Measurements from ENCODE around the gene CCR4. TPM values are rescaled to one million over a fixed set of nuclear protein-coding genes. Genes with fewer than 3 reads are reported as not detected.
"Not testable (repeated sequence)": the region's sequence is repeated elsewhere in the genome, so short reads cannot be mapped to it uniquely, and the experiment has no call there.

CCR4 gene
- total and polyA plus RNA-seq, 2 of the 13 experiments (the other 11 are each of a cell fraction or from before 2014, with no cell fraction given), result 0.04 to 0.05 TPM

GRCh38 chr3:32983124-32983523, 31.7 kb downstream of the CCR4 start (continued):
- TF ChIP-seq, protein P1, sequence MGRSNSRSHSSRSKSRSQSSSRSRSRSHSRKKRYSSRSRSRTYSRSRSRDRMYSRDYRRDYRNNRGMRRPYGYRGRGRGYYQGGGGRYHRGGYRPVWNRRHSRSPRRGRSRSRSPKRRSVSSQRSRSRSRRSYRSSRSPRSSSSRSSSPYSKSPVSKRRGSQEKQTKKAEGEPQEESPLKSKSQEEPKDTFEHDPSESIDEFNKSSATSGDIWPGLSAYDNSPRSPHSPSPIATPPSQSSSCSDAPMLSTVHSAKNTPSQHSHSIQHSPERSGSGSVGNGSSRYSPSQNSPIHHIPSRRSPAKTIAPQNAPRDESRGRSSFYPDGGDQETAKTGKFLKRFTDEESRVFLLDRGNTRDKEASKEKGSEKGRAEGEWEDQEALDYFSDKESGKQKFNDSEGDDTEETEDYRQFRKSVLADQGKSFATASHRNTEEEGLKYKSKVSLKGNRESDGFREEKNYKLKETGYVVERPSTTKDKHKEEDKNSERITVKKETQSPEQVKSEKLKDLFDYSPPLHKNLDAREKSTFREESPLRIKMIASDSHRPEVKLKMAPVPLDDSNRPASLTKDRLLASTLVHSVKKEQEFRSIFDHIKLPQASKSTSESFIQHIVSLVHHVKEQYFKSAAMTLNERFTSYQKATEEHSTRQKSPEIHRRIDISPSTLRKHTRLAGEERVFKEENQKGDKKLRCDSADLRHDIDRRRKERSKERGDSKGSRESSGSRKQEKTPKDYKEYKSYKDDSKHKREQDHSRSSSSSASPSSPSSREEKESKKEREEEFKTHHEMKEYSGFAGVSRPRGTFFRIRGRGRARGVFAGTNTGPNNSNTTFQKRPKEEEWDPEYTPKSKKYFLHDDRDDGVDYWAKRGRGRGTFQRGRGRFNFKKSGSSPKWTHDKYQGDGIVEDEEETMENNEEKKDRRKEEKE (IDR thresholded peaks at IDR 0.05), result no peak
- no peak for TF ChIP-seq ZNF891 (CRISPR knock-in tag; IDR thresholded peaks at IDR 0.05)
- no peak for TF ChIP-seq ZNF557 (CRISPR knock-in tag; IDR thresholded peaks at IDR 0.05)
- no peak for TF ChIP-seq FOXA1 (IDR thresholded peaks at IDR 0.05)
- no peak for TF ChIP-seq FOXA1 (CRISPR knock-in tag; IDR thresholded peaks at IDR 0.05)
- no peak for TF ChIP-seq GMEB2 (CRISPR knock-in tag; IDR thresholded peaks at IDR 0.05; ENCODE audit: low read depth)
- TF ChIP-seq CC2D1A (CRISPR knock-in tag; IDR thresholded peaks at IDR 0.05), result no peak
- no peak for TF ChIP-seq BCL3 (CRISPR knock-in tag; IDR thresholded peaks at IDR 0.05)
- no peak for TF ChIP-seq CBFB (CRISPR knock-in tag; IDR thresholded peaks at IDR 0.05)

DNA sequence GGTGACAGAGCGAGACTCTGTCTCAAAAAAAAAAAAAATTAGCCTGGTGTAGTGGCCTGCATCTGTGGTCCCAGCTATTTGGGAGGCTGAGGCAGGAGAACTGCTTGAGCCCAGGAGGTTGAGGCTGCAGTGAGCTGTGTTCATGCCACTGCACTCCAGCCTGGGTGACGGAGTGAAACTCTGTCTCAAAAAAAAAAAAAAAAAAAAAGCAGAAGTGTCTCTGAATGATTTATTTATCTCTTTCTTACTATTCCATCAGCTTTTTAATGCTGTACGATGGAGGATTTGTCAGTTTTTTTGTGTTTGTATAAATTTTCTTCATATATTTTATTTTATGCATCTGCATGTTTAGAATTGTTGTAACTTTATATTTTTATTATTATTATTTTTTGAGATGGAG, 33.5 kb downstream of the CCR4 start:
- H3K79me2 ChIP-seq (ENCODE audit: insufficient read depth, low read length); intact Hi-C loops (cut with micrococcal nuclease; ENCODE audit: unreplicated experiment); H3K4me3 ChIP-seq (replicated peaks in 1 of 3; ENCODE audit: insufficient read depth in 1 of 3, low read depth in 2 of 3, low read length in 3 of 3); H3K4me1 ChIP-seq (ENCODE audit: insufficient read depth, low read length); H4K20me1 ChIP-seq (ENCODE audit: insufficient read depth, low read length); CTCF ChIA-PET (ENCODE audit: low intra/inter-chr PET ratio, low total read pairs); H2AFZ ChIP-seq (ENCODE audit: low read length); H3K36me3 ChIP-seq (replicated peaks in 1 of 2; ENCODE audit: control insufficient read depth in 1 of 2, insufficient read depth in 2 of 2, low read length in 2 of 2); BruUV-seq (replicated peaks); H3K27me3 ChIP-seq (ENCODE audit: control insufficient read depth in 1 of 2, insufficient read depth in 2 of 2, low read length in 2 of 2); POLR2A ChIA-PET; H3K9me3 ChIP-seq (ENCODE audit: low read length); H3K9ac ChIP-seq (ENCODE audit: insufficient read depth, low read depth, low read length); FAIRE-seq; ATAC-seq; H3K4me2 ChIP-seq (ENCODE audit: low read depth, low read length); DNase-seq (ENCODE audit: low spot score); H3K27ac ChIP-seq (ENCODE audit: extremely low read length, insufficient read depth, low read length); in situ Hi-C loops (cut with HindIII; ENCODE audit: extremely low pct_ligation_motif_present, low pct_unique_long_range_greater_than_20kb): not testable (repeated sequence)
- WGBS (ENCODE audit: low lambda C conversion rate), result 74% methylated on average over 3 of the region's 3 CpGs

Data from HepG2 (cell line).